ENCODE data around the gene NOTUM. TPM values are rescaled to one million over a fixed set of nuclear protein-coding genes. Genes with fewer than 3 reads are reported as not detected.

The NOTUM gene
- total and polyA plus RNA-seq, 9 donors = 0.05 to 0.36 (median 0.22) TPM; not detected in 5

DNA sequence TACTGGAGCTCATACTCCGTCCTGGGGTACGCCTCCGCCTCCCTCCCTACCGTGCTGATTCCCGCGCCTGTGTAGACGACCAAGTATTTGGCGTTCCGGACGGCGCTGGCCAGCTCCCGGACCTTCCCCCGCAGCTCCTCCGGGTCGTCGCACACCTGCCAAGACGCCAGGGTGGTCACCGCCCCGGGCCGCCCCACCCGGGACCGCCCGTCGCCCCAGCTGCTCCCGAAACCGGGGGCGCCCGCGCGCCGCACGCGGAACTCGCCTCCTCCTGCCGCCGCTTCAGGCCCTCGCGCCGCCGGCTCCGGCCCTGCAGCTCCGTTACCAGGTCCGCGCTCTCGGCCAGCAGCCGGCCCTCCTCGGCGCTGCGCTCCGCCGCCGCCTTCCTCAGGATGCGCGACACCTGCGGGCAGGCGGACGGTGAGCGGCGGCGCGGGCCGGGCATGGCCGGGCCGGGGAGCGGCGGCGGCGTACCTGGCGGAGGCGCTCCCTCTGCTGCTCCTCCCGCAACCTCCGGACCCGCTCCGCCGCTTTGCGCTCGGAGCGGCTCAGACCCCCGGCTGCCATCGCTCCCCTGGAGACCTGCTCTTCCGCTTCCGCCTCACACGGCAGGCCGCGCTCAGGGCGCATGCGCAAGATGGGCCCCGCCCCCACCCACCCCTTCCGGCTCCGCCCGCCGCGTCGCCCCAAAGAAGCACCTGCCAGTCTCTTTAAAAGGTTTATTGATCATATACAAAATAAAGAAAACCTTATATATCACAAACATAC is 43.2 kb downstream of the NOTUM start, which contains the start of gene SIRT7:
SIRT7 (minus strand) TSS at position 612 of the 768 bp plus-strand sequence; CDS start at position 567, 45 bp downstream.
- Histone ChIP-seq H3K27me3 (no peaks in the 10 kb centered on the region), H3K4me3 (peak within 1 kb of the TSS; percentile 67), H3K9me3 (no peaks in the 10 kb centered on the region), H3K27ac (peak within 1 kb of the TSS in 1 of 2 donors; percentile 55), H3K36me3 (no peaks in the 10 kb centered on the region), H3K4me1 (ENCODE audit: insufficient read depth) (peaks cover 11% of the 10 kb centered on the region)
- 0 to 1% (median 1%) methylated on average over 78 to 94 of the region's 94 CpGs for WGBS, 3 donors
- intact Hi-C loops (cut with DNase I) = no loop called here
- peak; percentile 71 to 85 (median 82) for DNase-seq
- no peak for TF ChIP-seq EP300 (IDR thresholded peaks at IDR 0.05)

DNA sequence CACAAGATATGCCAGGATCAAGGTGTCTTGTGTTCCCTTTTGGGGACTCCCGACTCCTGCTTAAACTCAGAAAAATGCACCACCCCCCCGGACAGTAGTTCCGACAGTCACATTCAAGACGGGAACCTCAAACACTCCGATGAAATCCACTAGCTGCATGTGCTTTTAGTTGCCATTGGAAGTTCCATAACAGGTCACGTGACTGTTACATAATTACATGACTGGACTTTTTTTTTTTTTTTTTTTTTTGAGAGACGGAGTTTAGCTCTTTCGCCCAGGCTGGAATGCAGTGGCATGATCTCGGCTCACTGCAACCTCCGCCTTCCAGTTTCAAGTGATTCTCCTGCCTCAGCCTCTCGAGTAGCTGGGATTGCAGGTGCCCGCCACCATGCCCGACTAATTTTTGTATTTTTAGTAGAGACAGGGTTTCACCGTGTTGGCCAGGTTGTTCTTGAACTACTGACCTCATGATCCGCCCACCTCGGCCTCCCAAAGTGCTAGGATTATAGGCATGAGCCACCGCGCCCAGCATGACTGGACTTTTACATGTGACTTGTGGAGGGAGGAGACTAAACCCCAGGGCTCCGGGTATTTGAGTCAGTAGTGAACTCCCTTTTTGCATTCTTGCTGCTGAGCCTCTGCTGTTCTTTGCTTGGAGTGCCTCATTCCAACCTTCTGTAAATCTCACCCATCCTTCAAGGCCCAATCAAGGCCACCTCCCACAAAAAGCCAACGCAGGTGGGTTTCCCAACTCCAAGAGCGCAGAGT is 44.6 kb downstream of the NOTUM start:
- no peak overlapping the region for H3K27ac ChIP-seq
- no peaks in the 10 kb centered on the region for H3K27me3 ChIP-seq
- H3K4me1 ChIP-seq (ENCODE audit: insufficient read depth) = peaks cover 10% of the 10 kb centered on the region
- TF ChIP-seq POLR2A (IDR thresholded peaks at IDR 0.05) (no peak), EP300 (IDR thresholded peaks at IDR 0.05) (no peak)
- TF ChIP-seq, protein P1, sequence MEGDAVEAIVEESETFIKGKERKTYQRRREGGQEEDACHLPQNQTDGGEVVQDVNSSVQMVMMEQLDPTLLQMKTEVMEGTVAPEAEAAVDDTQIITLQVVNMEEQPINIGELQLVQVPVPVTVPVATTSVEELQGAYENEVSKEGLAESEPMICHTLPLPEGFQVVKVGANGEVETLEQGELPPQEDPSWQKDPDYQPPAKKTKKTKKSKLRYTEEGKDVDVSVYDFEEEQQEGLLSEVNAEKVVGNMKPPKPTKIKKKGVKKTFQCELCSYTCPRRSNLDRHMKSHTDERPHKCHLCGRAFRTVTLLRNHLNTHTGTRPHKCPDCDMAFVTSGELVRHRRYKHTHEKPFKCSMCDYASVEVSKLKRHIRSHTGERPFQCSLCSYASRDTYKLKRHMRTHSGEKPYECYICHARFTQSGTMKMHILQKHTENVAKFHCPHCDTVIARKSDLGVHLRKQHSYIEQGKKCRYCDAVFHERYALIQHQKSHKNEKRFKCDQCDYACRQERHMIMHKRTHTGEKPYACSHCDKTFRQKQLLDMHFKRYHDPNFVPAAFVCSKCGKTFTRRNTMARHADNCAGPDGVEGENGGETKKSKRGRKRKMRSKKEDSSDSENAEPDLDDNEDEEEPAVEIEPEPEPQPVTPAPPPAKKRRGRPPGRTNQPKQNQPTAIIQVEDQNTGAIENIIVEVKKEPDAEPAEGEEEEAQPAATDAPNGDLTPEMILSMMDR (IDR thresholded peaks at IDR 0.05) = no peak
- 78 to 82% (median 79%) methylated on average over 21 of the region's 21 CpGs for WGBS, 3 donors
- H3K4me3 ChIP-seq = no peak overlapping the region
- intact Hi-C loops (cut with DNase I) = no loop called here
- no peaks in the 10 kb centered on the region for H3K36me3 ChIP-seq
- no peaks in the 10 kb centered on the region for H3K9me3 ChIP-seq
- DNase-seq = no peak

DNA sequence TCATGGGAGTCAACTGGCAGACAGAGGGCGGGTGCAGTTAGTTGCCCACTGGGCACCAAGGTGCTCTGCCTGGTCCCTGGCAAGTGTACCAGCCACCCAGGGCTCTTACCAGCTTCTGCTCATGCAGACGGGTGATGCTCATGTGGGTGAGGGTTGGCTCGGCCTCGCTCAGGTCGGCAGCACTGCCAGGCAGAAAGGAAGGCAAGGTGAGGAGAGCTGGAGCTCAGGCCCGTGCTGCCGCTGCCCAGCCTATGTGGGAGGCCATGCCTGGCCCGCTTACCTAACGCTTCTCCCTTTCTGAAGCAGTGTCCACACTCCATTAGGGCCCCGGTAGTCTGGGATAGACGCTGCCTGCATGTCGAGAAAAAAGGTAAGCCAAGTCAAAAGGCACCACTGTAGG is 45.7 kb downstream of the NOTUM start:
- peaks cover 6% of the 10 kb centered on the region for H3K4me1 ChIP-seq (ENCODE audit: insufficient read depth)
- H3K4me3 ChIP-seq = no peak overlapping the region
- TF ChIP-seq POLR2A (IDR thresholded peaks at IDR 0.05) (no peak), EP300 (IDR thresholded peaks at IDR 0.05) (no peak)
- TF ChIP-seq, protein P1 (IDR thresholded peaks at IDR 0.05) = no peak
- WGBS, 3 donors = 88 to 92% (median 90%) methylated on average over 12 of the region's 12 CpGs
- H3K27me3 ChIP-seq = no peaks in the 10 kb centered on the region
- no peak overlapping the region for H3K27ac ChIP-seq
- DNase-seq = no peak
- intact Hi-C loops (cut with DNase I) = no loop called here
- no peaks in the 10 kb centered on the region for H3K36me3 ChIP-seq
- H3K9me3 ChIP-seq = no peaks in the 10 kb centered on the region

DNA sequence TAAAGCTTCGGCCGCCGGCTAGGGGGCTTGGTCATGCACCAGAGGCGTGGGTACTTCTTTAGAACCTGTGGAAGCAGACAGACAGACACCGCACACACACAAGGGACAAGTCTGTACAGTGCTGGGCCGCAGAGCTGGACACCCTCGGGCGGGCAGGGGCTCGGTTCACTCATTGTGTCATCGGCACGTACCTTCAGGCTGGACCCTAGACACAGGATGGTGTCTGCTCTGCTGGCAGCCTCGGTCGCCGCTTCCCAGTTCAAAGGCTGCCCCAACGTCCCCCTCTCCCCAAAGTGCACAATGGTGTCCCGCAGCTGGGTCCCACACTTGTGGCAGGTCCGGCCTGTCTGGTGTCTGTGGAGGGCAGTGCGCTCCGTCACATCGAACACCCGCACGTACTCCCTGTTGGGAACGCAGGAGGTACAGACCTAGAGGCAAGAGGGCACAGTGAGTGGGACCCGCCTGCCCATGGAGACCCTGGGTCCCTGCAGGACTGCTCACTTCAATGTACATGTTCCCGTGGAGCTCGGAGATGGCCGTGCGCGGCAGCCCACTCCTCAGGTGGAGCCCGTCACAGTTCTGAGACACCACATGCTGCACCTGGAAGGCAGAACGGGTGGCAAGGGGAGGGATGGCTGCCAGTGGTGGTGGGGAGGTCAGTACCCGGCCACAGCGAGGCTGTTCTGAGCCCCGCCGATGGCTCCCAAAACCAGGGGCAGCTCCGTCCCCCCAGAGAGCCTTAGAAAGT is 46.7 kb downstream of the NOTUM start:
- TF ChIP-seq POLR2A (IDR thresholded peaks at IDR 0.05) = no peak
- TF ChIP-seq, protein P1 (IDR thresholded peaks at IDR 0.05) = no peak
- no peak for TF ChIP-seq EP300 (IDR thresholded peaks at IDR 0.05)
- Histone ChIP-seq H3K4me1 (ENCODE audit: insufficient read depth) (peaks cover 6% of the 10 kb centered on the region), H3K4me3 (no peak overlapping the region), H3K27me3 (no peaks in the 10 kb centered on the region), H3K27ac (no peak overlapping the region), H3K9me3 (no peaks in the 10 kb centered on the region), H3K36me3 (no peaks in the 10 kb centered on the region)
- 95 to 96% (median 96%) methylated on average over 35 to 36 of the region's 36 CpGs for WGBS, 3 donors
- intact Hi-C loops (cut with DNase I) = no loop called here
- no peak for DNase-seq

All from ovary (tissue), 9 donors.